ENCODE data around the gene CCL28. TPM values are rescaled to one million over a fixed set of nuclear protein-coding genes. Genes with fewer than 3 reads are reported as not detected.

CCL28 gene
- total and polyA plus RNA-seq, 11 donors = 0.06 to 1.6 (median 0.31) TPM; not detected in 1

DNA sequence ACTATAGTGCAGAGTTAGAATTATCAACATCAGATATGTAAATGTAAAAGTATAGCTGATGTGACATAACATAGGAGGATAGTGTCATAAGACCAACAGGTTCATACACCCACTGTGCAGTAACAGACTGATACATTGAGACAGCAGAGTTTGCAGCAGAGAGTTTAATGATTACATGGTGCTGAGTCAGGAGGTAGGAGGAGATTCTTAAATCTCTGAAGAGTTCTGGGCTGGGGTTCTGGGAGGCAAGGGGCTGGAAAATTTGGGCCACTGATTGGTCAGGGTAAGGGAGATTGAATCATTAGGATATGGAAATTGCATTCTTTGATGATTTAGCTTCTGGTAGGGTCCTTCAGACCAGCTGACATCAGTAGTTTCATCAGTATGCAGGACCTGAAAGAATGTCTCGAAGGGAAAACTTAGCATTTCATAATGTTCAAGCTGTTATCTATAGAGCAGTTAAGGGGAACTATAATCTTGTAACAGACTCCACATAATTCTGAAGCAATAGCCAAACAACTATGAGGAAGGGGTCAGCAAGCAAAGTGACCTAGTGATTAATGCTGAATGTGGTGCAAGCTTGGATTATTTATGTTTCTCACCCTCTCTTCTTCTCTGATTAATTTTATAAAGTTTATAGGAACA, 35.6 kb downstream of the CCL28 start:
- Histone ChIP-seq H3K27me3 (no peaks in the 10 kb centered on the region), H3K9me3 (no peaks in the 10 kb centered on the region), H3K36me3 (peaks cover 0 to 5% (median 0%) of the 10 kb centered on the region in 9 donors), H3K4me3 (no peak overlapping the region), H3K4me1 (no peaks in the 10 kb centered on the region), H3K27ac (no peak overlapping the region)
- intact Hi-C loops (cut with DNase I) = no loop called here
- WGBS, 4 donors = 52 to 85% (median 67%) methylated on average over 1 of the region's 1 CpG
- ATAC-seq (no peak), DNase-seq (no peak)
- TF ChIP-seq, protein P1, sequence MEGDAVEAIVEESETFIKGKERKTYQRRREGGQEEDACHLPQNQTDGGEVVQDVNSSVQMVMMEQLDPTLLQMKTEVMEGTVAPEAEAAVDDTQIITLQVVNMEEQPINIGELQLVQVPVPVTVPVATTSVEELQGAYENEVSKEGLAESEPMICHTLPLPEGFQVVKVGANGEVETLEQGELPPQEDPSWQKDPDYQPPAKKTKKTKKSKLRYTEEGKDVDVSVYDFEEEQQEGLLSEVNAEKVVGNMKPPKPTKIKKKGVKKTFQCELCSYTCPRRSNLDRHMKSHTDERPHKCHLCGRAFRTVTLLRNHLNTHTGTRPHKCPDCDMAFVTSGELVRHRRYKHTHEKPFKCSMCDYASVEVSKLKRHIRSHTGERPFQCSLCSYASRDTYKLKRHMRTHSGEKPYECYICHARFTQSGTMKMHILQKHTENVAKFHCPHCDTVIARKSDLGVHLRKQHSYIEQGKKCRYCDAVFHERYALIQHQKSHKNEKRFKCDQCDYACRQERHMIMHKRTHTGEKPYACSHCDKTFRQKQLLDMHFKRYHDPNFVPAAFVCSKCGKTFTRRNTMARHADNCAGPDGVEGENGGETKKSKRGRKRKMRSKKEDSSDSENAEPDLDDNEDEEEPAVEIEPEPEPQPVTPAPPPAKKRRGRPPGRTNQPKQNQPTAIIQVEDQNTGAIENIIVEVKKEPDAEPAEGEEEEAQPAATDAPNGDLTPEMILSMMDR (IDR thresholded peaks at IDR 0.05) = no peak
- no peak for TF ChIP-seq POLR2A (IDR thresholded peaks at IDR 0.05)

DNA sequence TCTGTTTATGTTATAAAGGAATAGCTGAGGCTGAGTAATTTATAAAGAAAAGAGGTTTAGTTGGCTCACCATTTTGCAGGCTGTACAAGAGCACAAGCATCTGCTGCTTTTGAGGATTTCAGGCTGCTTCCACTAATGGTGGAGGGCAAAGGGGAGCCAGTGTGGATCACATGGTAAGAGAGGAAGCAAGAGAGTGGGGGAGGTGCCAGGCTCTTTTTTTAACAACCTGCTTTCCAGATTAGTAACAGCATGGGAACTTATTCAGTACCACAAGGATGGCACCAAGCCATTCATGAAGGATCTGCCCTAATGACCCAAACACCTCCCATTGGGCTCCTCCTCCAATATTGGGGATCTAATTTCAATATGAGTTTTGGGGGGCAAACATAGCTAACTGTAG, 40.4 kb downstream of the CCL28 start:
- ATAC-seq (no peak), DNase-seq (no peak)
- TF ChIP-seq, protein P1 (IDR thresholded peaks at IDR 0.05) = no peak
- TF ChIP-seq POLR2A (IDR thresholded peaks at IDR 0.05) = no peak
- Histone ChIP-seq H3K36me3 (no peaks in the 10 kb centered on the region), H3K4me3 (no peak overlapping the region), H3K27ac (no peak overlapping the region), H3K9me3 (no peaks in the 10 kb centered on the region), H3K4me1 (no peaks in the 10 kb centered on the region), H3K27me3 (peaks cover 0 to under 1% (median 0%) of the 10 kb centered on the region in 9 donors)
- intact Hi-C loops (cut with DNase I) = no loop called here

DNA sequence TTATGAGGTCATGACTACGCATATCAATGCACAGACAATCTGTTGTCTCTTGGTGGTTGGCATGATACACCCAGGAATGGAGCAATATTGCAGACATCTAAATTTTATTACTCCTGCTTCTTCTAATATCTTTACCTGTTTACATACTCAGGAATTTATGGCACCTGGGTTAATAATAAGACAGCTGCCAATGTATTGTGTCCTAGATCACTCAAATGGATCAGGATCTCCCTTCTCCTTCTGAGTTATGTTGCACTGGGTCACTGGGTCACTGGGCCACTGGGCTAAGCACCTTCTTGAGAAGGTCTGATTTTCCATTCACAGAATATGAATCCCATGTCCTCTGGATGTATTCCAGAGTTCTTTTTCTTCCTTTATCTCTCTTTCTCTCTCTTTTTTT, 41.8 kb downstream of the CCL28 start:
- TF ChIP-seq, protein P1 (IDR thresholded peaks at IDR 0.05) = no peak
- TF ChIP-seq POLR2A (IDR thresholded peaks at IDR 0.05) = no peak
- 85 to 98% (median 93%) methylated on average over 1 of the region's 1 CpG for WGBS, 4 donors
- intact Hi-C loops (cut with DNase I) = no loop called here
- peaks cover 0 to 6% (median 0%) of the 10 kb centered on the region in 9 donors for H3K27me3 ChIP-seq
- no peak overlapping the region for H3K4me3 ChIP-seq
- DNase-seq (no peak), ATAC-seq (no peak)
- no peaks in the 10 kb centered on the region for H3K9me3 ChIP-seq
- no peaks in the 10 kb centered on the region for H3K4me1 ChIP-seq
- H3K36me3 ChIP-seq = no peaks in the 10 kb centered on the region
- H3K27ac ChIP-seq = no peak overlapping the region

DNA sequence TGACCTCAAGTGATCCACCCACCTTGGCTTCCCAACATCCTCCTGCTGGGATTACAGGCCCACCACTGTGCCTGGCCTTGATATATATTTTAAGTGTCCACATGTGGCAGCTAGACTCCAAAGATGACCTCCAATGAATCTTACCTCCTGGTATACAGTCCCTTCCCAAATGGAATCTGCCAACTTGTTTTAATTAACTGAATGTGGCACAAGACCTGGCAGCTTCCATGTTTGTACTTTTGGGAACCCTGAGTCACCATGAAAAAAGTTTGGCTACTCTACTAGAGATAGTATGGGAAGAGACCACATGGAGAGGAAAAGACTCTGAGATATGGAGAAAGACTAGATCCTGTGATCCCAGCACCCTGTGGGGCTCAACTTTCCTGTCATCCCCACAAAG, 42.5 kb downstream of the CCL28 start:
- no peak overlapping the region for H3K4me3 ChIP-seq
- no peak for ATAC-seq

More for the DNA sequence above, 42.5 kb downstream of the CCL28 start:
- no peak overlapping the region for H3K27ac ChIP-seq
- intact Hi-C loops (cut with DNase I) = no loop called here
- peaks cover 0 to 6% (median 0%) of the 10 kb centered on the region in 9 donors for H3K27me3 ChIP-seq
- TF ChIP-seq POLR2A (IDR thresholded peaks at IDR 0.05) = no peak
- H3K36me3 ChIP-seq = no peaks in the 10 kb centered on the region
- H3K4me1 ChIP-seq = no peaks in the 10 kb centered on the region
- DNase-seq = no peak
- H3K9me3 ChIP-seq = no peaks in the 10 kb centered on the region

All from heart left ventricle (tissue), 16 donors.